ENCODE results near the gene KCNH2. TPM values are rescaled to one million over a fixed set of nuclear protein-coding genes. Genes with fewer than 3 reads are reported as not detected.

KCNH2 gene
- total and polyA plus RNA-seq, 2 experiments from 2014 or later = 2.6 to 14.7 TPM

GRCh38 chr7:150969475-150969874 lies 8.6 kb downstream of the KCNH2 start:
- Histone ChIP-seq H3K27ac (ENCODE audit: low read depth) (no peak overlapping the region), H3K4me1 (ENCODE audit: insufficient read depth) (peaks cover 18% of the 10 kb centered on the region), H4K20me1 (replicated peaks; ENCODE audit: insufficient read depth) (no peaks in the 10 kb centered on the region), H3K27me3 (ENCODE audit: insufficient read depth) (peaks cover 6% of the 10 kb centered on the region; the same call in 1 of the 2 replicates), H3K36me3 (ENCODE audit: insufficient read depth) (no peaks in the 10 kb centered on the region), H3F3A (replicated peaks; ENCODE audit: low read depth) (no peaks in the 10 kb centered on the region), H3K79me2 (replicated peaks; ENCODE audit: insufficient read depth) (no peaks in the 10 kb centered on the region), H3K4me3 (no peak overlapping the region), H2AFZ (no peak overlapping the region), H3K4me2 (no peak overlapping the region), H3K9me2 (ENCODE audit: insufficient read depth) (no peaks in the 10 kb centered on the region)
- ATAC-seq = peak; percentile 4
- DNase-seq (ENCODE audit: low spot score) = no peak
- Mint-ChIP-seq H3K4me1 (peaks cover 41% of the 10 kb centered on the region), H3K27me3 (ENCODE audit: insufficient read depth, low read depth, poor library complexity) (peaks cover 21% of the 10 kb centered on the region), H3K36me3 (ENCODE audit: low read depth) (no peaks in the 10 kb centered on the region), H3K4me3 (no peak overlapping the region; the same call in 2 of the 3 replicates), H3K9me3 (no peaks in the 10 kb centered on the region), H3K27ac (no peak overlapping the region)
- TF ChIP-seq ZNF331 (CRISPR knock-in tag; IDR thresholded peaks at IDR 0.05; ENCODE audit: low read depth) (no peak), EZH2 (IDR thresholded peaks at IDR 0.05; ENCODE audit: low read depth, unreplicated experiment) (no peak), POLR2AphosphoS5 (IDR thresholded peaks at IDR 0.05; ENCODE audit: low read depth) (no peak), JUNB (IDR thresholded peaks at IDR 0.05; ENCODE audit: unreplicated experiment) (no peak), NANOG (IDR thresholded peaks at IDR 0.05; ENCODE audit: borderline replicate concordance) (no peak)

GRCh38 chr7:150968734-150969372 lies 9.3 kb downstream of the KCNH2 start:
- Mint-ChIP-seq H3K4me1 (peaks cover 39% of the 10 kb centered on the region), H3K27me3 (ENCODE audit: insufficient read depth, low read depth, poor library complexity) (peaks cover 19% of the 10 kb centered on the region)
- H3K4me2 ChIP-seq = no peak overlapping the region
- TF ChIP-seq EZH2phosphoT487 (IDR thresholded peaks at IDR 0.05; ENCODE audit: unreplicated experiment) (no peak), CREB1 (CRISPR knock-in tag; IDR thresholded peaks at IDR 0.05; ENCODE audit: low read depth) (no peak), EZH2 (IDR thresholded peaks at IDR 0.05; ENCODE audit: low read depth, unreplicated experiment) (no peak), ZNF331 (CRISPR knock-in tag; IDR thresholded peaks at IDR 0.05; ENCODE audit: low read depth) (no peak), ETS1 (IDR thresholded peaks at IDR 0.05) (no peak), REST (IDR thresholded peaks at IDR 0.05; ENCODE audit: unreplicated experiment) (no peak), ZNF114 (CRISPR knock-in tag; IDR thresholded peaks at IDR 0.05) (no peak), ZNF462 (CRISPR knock-in tag; IDR thresholded peaks at IDR 0.05) (no peak), NANOG (IDR thresholded peaks at IDR 0.05; ENCODE audit: borderline replicate concordance) (no peak)

More at GRCh38 chr7:150968734-150969372, 9.3 kb downstream of the KCNH2 start:
- H3K27me3 ChIP-seq (ENCODE audit: insufficient read depth) = peaks cover 6% of the 10 kb centered on the region; the same call in 1 of the 2 replicates
- no peaks in the 10 kb centered on the region for H3K36me3 Mint-ChIP-seq (ENCODE audit: low read depth)
- H3K4me3 Mint-ChIP-seq = no peak overlapping the region
- no peak overlapping the region for H3K27ac ChIP-seq (ENCODE audit: low read depth)
- H3F3A ChIP-seq (replicated peaks; ENCODE audit: low read depth) = no peaks in the 10 kb centered on the region
- H2AFZ ChIP-seq = no peak overlapping the region
- ATAC-seq = no peak; the same call in 2 of the 3 replicates
- no peaks in the 10 kb centered on the region for H3K9me3 Mint-ChIP-seq
- H3K4me3 ChIP-seq = no peak overlapping the region
- H3K79me2 ChIP-seq (replicated peaks; ENCODE audit: insufficient read depth) = no peaks in the 10 kb centered on the region
- DNase-seq (ENCODE audit: low spot score) = no peak
- peaks cover 14% of the 10 kb centered on the region for H3K4me1 ChIP-seq (ENCODE audit: insufficient read depth)
- no peaks in the 10 kb centered on the region for H3K9me2 ChIP-seq (ENCODE audit: insufficient read depth)
- H3K36me3 ChIP-seq (ENCODE audit: insufficient read depth) = no peaks in the 10 kb centered on the region
- H4K20me1 ChIP-seq (replicated peaks; ENCODE audit: insufficient read depth) = no peaks in the 10 kb centered on the region
- no peak overlapping the region for H3K27ac Mint-ChIP-seq

Data from GM23338 (cell line).